CMK (cell line): ENCODE data around the gene TRIM34.
"Not testable (repeated sequence)": the region's sequence is repeated elsewhere in the genome, so short reads cannot be mapped to it uniquely, and the experiment has no call there.

Experiments
- DNase-seq: peaks from one replicate; pipeline ENCODE4 v3.0.0-alpha.2; 2010; ENCODE audit warnings: low read depth

Gene TRIM34

GRCh38 chr11:5684646-5685362, 60.0 kb downstream of the TRIM34 start, which contains the start of gene TRIM5:
Gene TRIM5, minus strand, starts transcription at chr11:5685074. Its CDS starts 4,897 bp downstream, at chr11:5680177.
- DNase-seq = peak; percentile 81

GRCh38 chr11:5686426-5686825, 61.6 kb downstream of the TRIM34 start:
- no peak for DNase-seq

- DNase-seq = no peak
Observed at GRCh38 chr11:5688482-5688881, 63.7 kb downstream of the TRIM34 start.

GRCh38 chr11:5689551-5689983, 64.8 kb downstream of the TRIM34 start, which contains the start of gene TRIM22:
Gene TRIM22, plus strand, starts transcription at chr11:5689790. Its CDS starts 6,443 bp downstream, at chr11:5696233.
- no peak for DNase-seq

- peak; percentile 54 for DNase-seq
Observed at GRCh38 chr11:5690216-5690615, 65.4 kb downstream of the TRIM34 start.

- DNase-seq = no peak
Observed at GRCh38 chr11:5690736-5691135, 65.9 kb downstream of the TRIM34 start.

GRCh38 chr11:5691238-5691963, 66.6 kb downstream of the TRIM34 start:
- not testable (repeated sequence) for DNase-seq

- DNase-seq = no peak
Observed at GRCh38 chr11:5691964-5692361, 67.2 kb downstream of the TRIM34 start.
